PFSK-1 (cell line): ENCODE measurements around the gene AMIGO2.

ENCODE experiments used
- POLR2AphosphoS5 ChIP-seq: IDR thresholded peaks from 2 replicates; pipeline ENCODE4 v1.6.1; 2012; ENCODE audit warnings: low read depth, mild to moderate bottlenecking, control low read depth, low read length, moderate library complexity
- REST ChIP-seq, 2 experiments: IDR thresholded peaks; 2 replicates each; pipeline versions ENCODE4 v1.6.1 to v1.8.0; 2011 to 2012; ENCODE audit warnings: low read depth in 2 of 2, low read length in 2 of 2, control low read depth in 1 of 2, inconsistent platforms in 1 of 2, mild to moderate bottlenecking in 1 of 2, moderate library complexity in 1 of 2; ENCODE audit not compliant: insufficient read depth in 1 of 2
- TAF1 ChIP-seq: IDR thresholded peaks from 2 replicates; pipeline ENCODE4 v1.6.1; 2012; ENCODE audit warnings: low read length, control low read depth, borderline replicate concordance; ENCODE audit not compliant: insufficient read depth

GRCh38 chr12:47122602-47123001, 42.8 kb upstream of the AMIGO2 start:
- TF ChIP-seq REST (IDR thresholded peaks at IDR 0.05; ENCODE audit: insufficient read depth in 1 of 2, low read depth in 2 of 2, low read length in 2 of 2), result no peak
- no peak for TF ChIP-seq TAF1
- no peak for TF ChIP-seq POLR2AphosphoS5
